Measurements from ENCODE around the gene HEBP1.

Gene HEBP1

DNA sequence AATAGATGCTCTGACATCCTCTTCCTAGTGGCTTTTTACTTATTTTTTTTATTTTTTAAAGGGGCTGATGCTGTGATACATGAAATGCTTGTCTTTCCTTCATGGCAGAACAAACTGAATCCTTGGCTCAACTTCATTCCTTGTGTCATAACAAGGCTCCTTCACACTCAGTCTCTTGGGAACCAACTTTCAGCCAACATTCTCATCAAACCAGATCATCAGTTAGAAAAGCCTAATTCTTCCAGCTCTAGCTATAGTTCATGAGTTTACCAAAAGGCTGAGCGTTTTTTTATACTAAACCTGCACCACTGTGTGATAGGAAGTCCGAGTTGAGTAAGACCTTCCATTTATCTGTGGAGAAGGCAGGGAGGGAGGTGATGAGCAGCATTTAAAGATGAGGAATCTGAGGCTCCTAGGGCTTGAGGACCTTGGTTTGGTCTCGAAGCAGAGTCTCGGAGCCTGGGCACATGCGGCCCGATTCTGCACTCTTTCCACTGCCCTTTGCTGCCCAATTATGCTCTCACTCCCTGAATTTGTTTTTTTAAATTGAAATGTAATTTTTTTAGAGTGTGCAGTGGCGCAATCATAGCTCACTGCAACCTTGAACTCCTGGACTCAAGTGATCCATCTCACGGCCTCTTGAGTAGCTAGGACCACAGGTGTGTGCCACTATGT is 56.3 kb downstream of the HEBP1 start:
- Histone ChIP-seq H3K9me3 (ENCODE audit: control insufficient read depth in 1 of 2, low read length in 2 of 2) (no peaks in the 10 kb centered on the region), H3K27me3 (ENCODE audit: low read depth, low read length) (no peaks in the 10 kb centered on the region), H3K4me1 (ENCODE audit: control insufficient read depth in 1 of 2, insufficient read depth in 2 of 2, low read length in 2 of 2) (no peaks in the 10 kb centered on the region), H3K27ac (ENCODE audit: low read length) (no peak overlapping the region), H3K36me3 (ENCODE audit: control insufficient read depth in 1 of 2, insufficient read depth in 2 of 2, low read length in 2 of 2) (no peaks in the 10 kb centered on the region), H3K4me3 (ENCODE audit: low read depth in 1 of 2, low read length in 2 of 2) (no peak overlapping the region)

- H3K4me1 ChIP-seq (ENCODE audit: control insufficient read depth in 1 of 2, insufficient read depth in 2 of 2, low read length in 2 of 2), result no peaks in the 10 kb centered on the region
- H3K4me3 ChIP-seq (ENCODE audit: low read depth in 1 of 2, low read length in 2 of 2), result no peak overlapping the region
- H3K27me3 ChIP-seq (ENCODE audit: low read depth, low read length), result no peaks in the 10 kb centered on the region
- H3K27ac ChIP-seq (ENCODE audit: low read length), result no peak overlapping the region
- H3K36me3 ChIP-seq (ENCODE audit: control insufficient read depth in 1 of 2, insufficient read depth in 2 of 2, low read length in 2 of 2), result no peaks in the 10 kb centered on the region
- no peaks in the 10 kb centered on the region for H3K9me3 ChIP-seq (ENCODE audit: control insufficient read depth in 1 of 2, low read length in 2 of 2)
Observed at GRCh38 chr12:12941450-12942350, 58.4 kb downstream of the HEBP1 start.

DNA sequence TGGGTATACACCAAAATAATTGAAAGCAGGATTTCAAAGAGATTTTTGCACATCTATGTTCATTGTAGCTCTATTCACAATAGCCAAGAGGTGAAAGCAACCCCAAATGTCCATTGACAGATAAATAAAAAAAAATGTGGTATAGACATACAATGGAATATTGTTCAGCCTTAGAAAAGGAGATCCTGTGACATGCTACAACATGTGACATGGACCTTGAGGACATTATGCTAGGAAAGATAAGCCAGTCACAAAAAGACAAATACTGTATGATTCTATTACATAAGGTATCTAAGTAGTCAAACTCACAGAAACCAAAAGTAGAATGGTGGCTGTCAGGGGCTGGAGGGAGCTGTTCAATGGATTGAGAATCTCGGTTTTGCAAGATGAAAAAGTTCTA is 60.2 kb downstream of the HEBP1 start:
- Histone ChIP-seq H3K4me1 (ENCODE audit: control insufficient read depth in 1 of 2, insufficient read depth in 2 of 2, low read length in 2 of 2) (no peaks in the 10 kb centered on the region), H3K4me3 (ENCODE audit: low read depth in 1 of 2, low read length in 2 of 2) (no peak overlapping the region), H3K27me3 (ENCODE audit: low read depth, low read length) (no peaks in the 10 kb centered on the region), H3K27ac (ENCODE audit: low read length) (no peak overlapping the region), H3K36me3 (ENCODE audit: control insufficient read depth in 1 of 2, insufficient read depth in 2 of 2, low read length in 2 of 2) (no peaks in the 10 kb centered on the region), H3K9me3 (ENCODE audit: control insufficient read depth in 1 of 2, low read length in 2 of 2) (no peaks in the 10 kb centered on the region)

DNA sequence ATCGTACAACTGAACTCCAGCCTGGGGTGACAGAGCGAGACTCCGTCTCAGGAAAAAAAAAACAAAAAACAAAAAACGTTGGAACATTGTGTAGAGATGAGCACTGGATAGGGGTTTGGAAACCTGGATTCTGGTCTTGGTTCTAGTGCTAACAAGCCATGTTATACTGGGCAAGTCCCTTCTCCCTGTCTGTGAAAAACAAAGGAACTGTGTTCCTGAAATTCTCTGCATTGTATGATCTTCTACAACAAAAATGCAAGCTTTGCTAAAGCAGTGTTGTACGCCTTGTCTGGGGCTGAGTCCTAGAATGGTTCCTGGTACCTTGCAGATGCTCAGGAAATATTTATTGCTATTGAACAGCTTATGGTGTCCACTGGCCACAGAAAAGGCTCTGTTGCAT is 61.5 kb downstream of the HEBP1 start:
- no peak overlapping the region for H3K27ac ChIP-seq (ENCODE audit: low read length)
- no peaks in the 10 kb centered on the region for H3K9me3 ChIP-seq (ENCODE audit: control insufficient read depth in 1 of 2, low read length in 2 of 2)
- no peaks in the 10 kb centered on the region for H3K36me3 ChIP-seq (ENCODE audit: control insufficient read depth in 1 of 2, insufficient read depth in 2 of 2, low read length in 2 of 2)
- no peak overlapping the region for H3K4me3 ChIP-seq (ENCODE audit: low read depth in 1 of 2, low read length in 2 of 2)
- H3K4me1 ChIP-seq (ENCODE audit: control insufficient read depth in 1 of 2, insufficient read depth in 2 of 2, low read length in 2 of 2), result no peaks in the 10 kb centered on the region
- H3K27me3 ChIP-seq (ENCODE audit: low read depth, low read length), result no peaks in the 10 kb centered on the region

- Histone ChIP-seq H3K9me3 (ENCODE audit: control insufficient read depth in 1 of 2, low read length in 2 of 2) (no peaks in the 10 kb centered on the region), H3K4me3 (ENCODE audit: low read depth in 1 of 2, low read length in 2 of 2) (no peak overlapping the region), H3K4me1 (ENCODE audit: control insufficient read depth in 1 of 2, insufficient read depth in 2 of 2, low read length in 2 of 2) (no peaks in the 10 kb centered on the region), H3K27me3 (ENCODE audit: low read depth, low read length) (no peaks in the 10 kb centered on the region), H3K27ac (ENCODE audit: low read length) (no peak overlapping the region), H3K36me3 (ENCODE audit: control insufficient read depth in 1 of 2, insufficient read depth in 2 of 2, low read length in 2 of 2) (no peaks in the 10 kb centered on the region)
Observed at GRCh38 chr12:12936983-12937491, 63.0 kb downstream of the HEBP1 start.

DNA sequence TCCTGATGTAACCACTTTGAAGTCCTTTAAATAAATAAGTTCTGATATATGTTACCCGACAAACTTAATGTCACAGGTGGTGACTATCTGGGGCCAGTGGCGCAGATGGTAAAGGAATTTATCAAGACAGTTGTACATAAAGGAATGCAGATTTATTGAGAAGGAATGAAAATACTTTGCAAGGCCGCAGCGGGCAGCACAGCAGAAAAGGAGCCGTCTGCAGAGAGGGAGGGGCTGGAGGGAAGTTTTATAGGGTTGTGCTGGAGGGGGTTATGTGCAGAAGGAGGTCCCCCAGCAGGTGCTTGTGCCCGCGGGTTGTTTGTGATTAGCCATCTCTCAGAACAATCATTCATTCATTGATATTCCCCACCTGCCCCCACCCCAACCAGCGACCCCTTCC is 65.5 kb downstream of the HEBP1 start:
- Histone ChIP-seq H3K27ac (ENCODE audit: low read length) (no peak overlapping the region), H3K27me3 (ENCODE audit: low read depth, low read length) (no peaks in the 10 kb centered on the region), H3K36me3 (ENCODE audit: control insufficient read depth in 1 of 2, insufficient read depth in 2 of 2, low read length in 2 of 2) (no peaks in the 10 kb centered on the region)

GRCh38 chr12:12933742-12934141 is 66.3 kb downstream of the HEBP1 start:
- Histone ChIP-seq H3K27ac (ENCODE audit: low read length) (no peak overlapping the region), H3K27me3 (ENCODE audit: low read depth, low read length) (no peaks in the 10 kb centered on the region), H3K4me3 (ENCODE audit: low read depth in 1 of 2, low read length in 2 of 2) (no peak overlapping the region), H3K4me1 (ENCODE audit: control insufficient read depth in 1 of 2, insufficient read depth in 2 of 2, low read length in 2 of 2) (no peaks in the 10 kb centered on the region), H3K9me3 (ENCODE audit: control insufficient read depth in 1 of 2, low read length in 2 of 2) (no peaks in the 10 kb centered on the region), H3K36me3 (ENCODE audit: control insufficient read depth in 1 of 2, insufficient read depth in 2 of 2, low read length in 2 of 2) (no peaks in the 10 kb centered on the region)

More for the DNA sequence above, 65.5 kb downstream of the HEBP1 start:
- Histone ChIP-seq H3K4me1 (ENCODE audit: control insufficient read depth in 1 of 2, insufficient read depth in 2 of 2, low read length in 2 of 2) (no peaks in the 10 kb centered on the region), H3K4me3 (ENCODE audit: low read depth in 1 of 2, low read length in 2 of 2) (no peak overlapping the region), H3K9me3 (ENCODE audit: control insufficient read depth in 1 of 2, low read length in 2 of 2) (no peaks in the 10 kb centered on the region)

DNA sequence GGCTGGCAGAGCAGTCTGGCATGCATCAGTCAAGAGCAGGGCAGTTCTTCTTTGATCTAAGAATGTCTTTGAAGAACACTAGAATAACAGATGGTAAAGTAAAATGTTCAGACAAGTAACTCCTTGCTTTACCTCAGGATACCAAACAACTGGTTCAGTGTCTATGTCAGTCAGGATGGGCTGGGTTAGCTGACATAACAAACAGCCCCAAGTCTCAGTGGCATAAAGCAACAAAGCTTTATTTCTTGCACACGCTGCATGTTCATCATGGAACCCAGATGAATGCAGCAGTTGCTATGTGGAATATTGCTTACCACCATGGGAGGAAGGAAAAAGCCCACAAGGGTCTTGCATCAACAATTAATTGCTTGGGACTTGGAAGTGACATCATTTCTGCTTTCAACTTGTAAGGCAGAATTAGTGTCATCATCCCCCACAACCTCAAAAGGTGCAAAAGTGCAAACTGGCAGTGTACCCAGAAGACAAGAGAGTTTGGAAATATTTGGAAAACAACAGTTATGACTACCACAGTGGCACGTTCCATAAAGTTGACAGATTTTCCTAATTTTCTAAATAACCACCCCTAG is 69.3 kb downstream of the HEBP1 start:
- H3K36me3 ChIP-seq (ENCODE audit: control insufficient read depth in 1 of 2, insufficient read depth in 2 of 2, low read length in 2 of 2), result no peaks in the 10 kb centered on the region
- no peak overlapping the region for H3K27ac ChIP-seq (ENCODE audit: low read length)
- no peaks in the 10 kb centered on the region for H3K4me1 ChIP-seq (ENCODE audit: control insufficient read depth in 1 of 2, insufficient read depth in 2 of 2, low read length in 2 of 2)
- no peaks in the 10 kb centered on the region for H3K27me3 ChIP-seq (ENCODE audit: low read depth, low read length)
- H3K4me3 ChIP-seq (ENCODE audit: low read depth in 1 of 2, low read length in 2 of 2), result no peak overlapping the region
- H3K9me3 ChIP-seq (ENCODE audit: control insufficient read depth in 1 of 2, low read length in 2 of 2), result no peaks in the 10 kb centered on the region

DNA sequence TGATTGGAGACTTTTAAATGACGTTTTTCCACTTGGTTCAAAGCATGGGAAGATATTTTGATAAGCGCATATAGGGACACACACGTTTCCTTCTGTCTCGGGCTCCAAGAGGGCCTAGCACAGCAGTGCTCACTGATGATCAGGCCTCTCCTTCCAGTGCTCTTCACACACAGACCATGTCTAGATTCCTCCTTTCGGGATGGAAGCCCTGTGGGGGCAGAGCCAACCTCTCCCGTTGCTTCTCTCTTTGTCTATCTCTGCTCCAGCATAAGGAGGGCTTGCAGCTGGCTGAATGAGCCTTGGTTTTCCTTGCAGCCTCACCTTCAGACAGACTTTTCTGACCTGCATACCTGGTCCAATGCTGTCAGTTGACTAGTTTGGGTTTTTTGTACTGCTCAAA is 70.4 kb downstream of the HEBP1 start:
- H3K27ac ChIP-seq (ENCODE audit: low read length), result no peak overlapping the region
- H3K4me1 ChIP-seq (ENCODE audit: control insufficient read depth in 1 of 2, insufficient read depth in 2 of 2, low read length in 2 of 2), result no peaks in the 10 kb centered on the region
- H3K27me3 ChIP-seq (ENCODE audit: low read depth, low read length), result no peaks in the 10 kb centered on the region
- no peak overlapping the region for H3K4me3 ChIP-seq (ENCODE audit: low read depth in 1 of 2, low read length in 2 of 2)
- H3K36me3 ChIP-seq (ENCODE audit: control insufficient read depth in 1 of 2, insufficient read depth in 2 of 2, low read length in 2 of 2), result no peaks in the 10 kb centered on the region
- no peaks in the 10 kb centered on the region for H3K9me3 ChIP-seq (ENCODE audit: control insufficient read depth in 1 of 2, low read length in 2 of 2)

DNA sequence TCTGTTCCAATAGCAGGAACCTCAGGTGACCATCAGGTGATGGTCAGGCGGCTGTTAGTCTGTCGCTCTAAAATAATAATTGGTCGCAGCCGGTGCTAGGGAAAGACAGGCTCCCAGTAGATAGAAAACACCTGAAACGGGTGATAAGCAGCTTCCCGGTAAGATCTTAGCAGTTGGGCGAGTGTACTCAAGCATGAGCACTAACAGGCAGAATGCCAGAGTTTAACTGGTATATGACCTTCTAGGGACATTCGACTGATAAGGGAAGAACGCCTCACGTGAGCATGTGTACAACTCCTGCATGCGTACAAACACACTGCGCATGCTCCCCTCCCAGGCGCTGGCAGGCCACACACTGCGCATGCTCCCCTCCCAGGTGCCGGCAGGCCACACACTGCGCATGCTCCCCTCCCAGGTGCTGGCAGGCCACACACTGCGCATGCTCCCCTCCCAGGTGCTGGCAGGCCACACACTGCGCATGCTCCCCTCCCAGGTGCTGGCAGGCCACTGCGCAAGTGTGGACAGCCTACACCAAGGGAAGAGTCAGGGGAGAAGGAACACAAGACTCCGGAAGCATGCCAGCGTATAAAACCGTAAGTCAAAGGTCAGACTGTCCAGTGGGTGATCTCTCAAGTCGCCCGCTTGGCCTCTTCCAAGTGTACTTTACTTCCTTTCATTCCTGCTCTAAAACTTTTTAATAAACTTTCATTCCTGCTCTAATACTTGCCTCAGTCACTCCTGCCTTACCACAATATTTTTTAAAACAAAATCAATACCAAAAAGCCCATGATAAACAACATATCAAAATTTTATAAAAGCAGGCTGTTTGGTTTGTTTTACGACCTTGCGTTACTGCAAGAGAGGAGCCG is 72.6 kb downstream of the HEBP1 start:
- no peaks in the 10 kb centered on the region for H3K36me3 ChIP-seq (ENCODE audit: control insufficient read depth in 1 of 2, insufficient read depth in 2 of 2, low read length in 2 of 2)
- H3K4me1 ChIP-seq (ENCODE audit: control insufficient read depth in 1 of 2, insufficient read depth in 2 of 2, low read length in 2 of 2), result no peaks in the 10 kb centered on the region
- no peaks in the 10 kb centered on the region for H3K9me3 ChIP-seq (ENCODE audit: control insufficient read depth in 1 of 2, low read length in 2 of 2)

More for the DNA sequence above, 72.6 kb downstream of the HEBP1 start:
- H3K27me3 ChIP-seq (ENCODE audit: low read depth, low read length), result no peaks in the 10 kb centered on the region
- no peak overlapping the region for H3K27ac ChIP-seq (ENCODE audit: low read length)
- peak overlapping the region in 1 of 2 donors; percentile 56 for H3K4me3 ChIP-seq (ENCODE audit: low read depth in 1 of 2, low read length in 2 of 2)

Data from muscle layer of duodenum (tissue), 2 donors.